Lower leg skin (tissue), 3 donors: ENCODE results near the gene PHACTR2.

ENCODE experiments used
- POLR2A ChIP-seq, 2 donors: fragments of 450-650 bp; IDR thresholded peaks; one replicate each; pipeline ENCODE4 v1.6.1; 2016 to 2017; ENCODE audit warnings: antibody characterized with exemption in 2 of 2, mild to moderate bottlenecking in 1 of 2, moderate library complexity in 1 of 2
- TF ChIP-seq, protein P1 (sequence below), 3 donors: fragments of 450-650 bp; IDR thresholded peaks; one replicate each; pipeline ENCODE4 v1.5.1; 2016; ENCODE audit warnings: antibody characterized with exemption in 3 of 3, mild to moderate bottlenecking in 3 of 3, moderate library complexity in 2 of 3

DNA sequence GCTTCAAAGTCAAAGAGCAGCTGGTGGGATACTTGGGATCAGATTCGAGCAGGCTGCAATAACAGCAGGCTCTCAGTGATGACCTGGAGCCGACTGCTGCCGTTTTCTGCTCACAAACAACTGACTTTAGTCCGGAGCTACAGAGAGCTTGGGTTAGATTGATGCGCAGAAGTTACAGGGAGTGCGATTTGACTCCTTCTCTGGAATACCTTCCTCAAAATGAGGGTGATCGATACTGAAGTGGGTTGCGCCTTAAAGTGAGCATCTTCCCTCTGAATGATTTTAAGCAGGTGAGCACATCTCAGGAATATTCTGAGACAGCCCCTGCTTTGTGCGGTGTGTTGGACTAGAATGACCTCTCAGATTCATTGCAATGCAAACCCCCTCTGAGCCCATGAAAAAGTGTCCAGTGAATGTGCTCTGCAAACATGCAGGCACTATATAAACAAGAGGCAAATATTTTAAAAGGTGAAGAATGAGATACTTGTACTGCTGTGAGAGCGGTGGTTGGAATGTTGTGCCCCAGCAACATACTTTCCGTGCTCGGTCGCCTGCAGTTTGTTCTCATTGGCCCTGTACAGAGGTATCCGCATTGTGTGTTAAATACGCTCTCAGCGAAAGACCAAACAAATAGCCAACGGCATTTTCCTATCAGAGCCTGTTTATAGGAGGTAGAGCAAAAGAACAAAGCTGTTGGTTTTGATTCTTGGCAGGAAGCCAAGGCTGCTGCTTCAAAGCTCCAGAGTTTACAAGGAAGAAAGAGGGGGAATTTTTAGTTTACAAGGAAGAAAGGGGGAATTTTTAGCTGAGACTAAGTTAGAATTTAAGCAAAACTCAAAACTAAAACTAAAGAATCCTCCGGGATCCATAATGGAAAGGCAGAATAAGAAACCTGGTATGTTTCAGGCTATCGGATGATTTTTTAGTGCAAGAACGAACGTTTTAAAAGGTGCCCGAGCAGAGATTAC is 67.7 kb downstream of the PHACTR2 start:
- TF ChIP-seq, protein P1, sequence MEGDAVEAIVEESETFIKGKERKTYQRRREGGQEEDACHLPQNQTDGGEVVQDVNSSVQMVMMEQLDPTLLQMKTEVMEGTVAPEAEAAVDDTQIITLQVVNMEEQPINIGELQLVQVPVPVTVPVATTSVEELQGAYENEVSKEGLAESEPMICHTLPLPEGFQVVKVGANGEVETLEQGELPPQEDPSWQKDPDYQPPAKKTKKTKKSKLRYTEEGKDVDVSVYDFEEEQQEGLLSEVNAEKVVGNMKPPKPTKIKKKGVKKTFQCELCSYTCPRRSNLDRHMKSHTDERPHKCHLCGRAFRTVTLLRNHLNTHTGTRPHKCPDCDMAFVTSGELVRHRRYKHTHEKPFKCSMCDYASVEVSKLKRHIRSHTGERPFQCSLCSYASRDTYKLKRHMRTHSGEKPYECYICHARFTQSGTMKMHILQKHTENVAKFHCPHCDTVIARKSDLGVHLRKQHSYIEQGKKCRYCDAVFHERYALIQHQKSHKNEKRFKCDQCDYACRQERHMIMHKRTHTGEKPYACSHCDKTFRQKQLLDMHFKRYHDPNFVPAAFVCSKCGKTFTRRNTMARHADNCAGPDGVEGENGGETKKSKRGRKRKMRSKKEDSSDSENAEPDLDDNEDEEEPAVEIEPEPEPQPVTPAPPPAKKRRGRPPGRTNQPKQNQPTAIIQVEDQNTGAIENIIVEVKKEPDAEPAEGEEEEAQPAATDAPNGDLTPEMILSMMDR (IDR thresholded peaks at IDR 0.05): no peak
- TF ChIP-seq POLR2A (IDR thresholded peaks at IDR 0.05): no peak
